Neuronal stem cell (in vitro differentiated cells): ENCODE data around the gene TMEM178A.

Experiments used
- DNase-seq: peaks from one replicate; pipeline ENCODE4 v3.0.0-alpha.2; 2013; ENCODE audit warnings: low spot score
- H2AFZ ChIP-seq: one replicate; pipeline ENCODE4 v1.6.1; 2013; ENCODE audit warnings: mild to moderate bottlenecking, low read length, inconsistent platforms
- H2AK5ac ChIP-seq: 2 replicates; pipeline ENCODE4 v1.6.1; 2013; ENCODE audit warnings: low read depth, mild to moderate bottlenecking, inconsistent platforms, low read length, moderate library complexity, mixed read lengths
- H2BK120ac ChIP-seq: 2 replicates; pipeline ENCODE4 v1.6.1; 2013; ENCODE audit warnings: low read depth, mild to moderate bottlenecking, inconsistent platforms, low read length, moderate library complexity, mixed read lengths
- H2BK12ac ChIP-seq: one replicate; pipeline ENCODE4 v1.6.1; 2013; ENCODE audit warnings: low read length, inconsistent platforms
- H2BK15ac ChIP-seq: 2 replicates; pipeline ENCODE4 v1.6.1; 2013; ENCODE audit warnings: mild to moderate bottlenecking, low read length, inconsistent platforms, mixed read lengths
- H2BK5ac ChIP-seq: one replicate; pipeline ENCODE4 v1.6.1; 2013; ENCODE audit warnings: inconsistent platforms, mild to moderate bottlenecking, low read length, moderate library complexity
- H3K14ac ChIP-seq: one replicate; pipeline ENCODE4 v1.6.1; 2013; ENCODE audit warnings: low read length, inconsistent platforms
- H3K18ac ChIP-seq: 2 replicates; pipeline ENCODE4 v1.6.1; 2013; ENCODE audit warnings: low read length, inconsistent platforms
- H3K23ac ChIP-seq: 2 replicates; pipeline ENCODE4 v1.6.1; 2013; ENCODE audit warnings: low read depth, mild to moderate bottlenecking, mixed read lengths, low read length, inconsistent platforms; ENCODE audit not compliant: poor library complexity
- H3K27ac ChIP-seq: replicated peaks from 3 replicates; pipeline ENCODE4 v1.5.1; 2013; ENCODE audit warnings: low read length, inconsistent platforms
- H3K27me3 ChIP-seq, 3 experiments: 2 replicates each; pipeline ENCODE4 v1.6.1; 2013; ENCODE audit warnings: low read length in 3 of 3, mild to moderate bottlenecking in 2 of 3, inconsistent platforms in 1 of 3, low read depth in 1 of 3, mixed read lengths in 1 of 3, moderate library complexity in 1 of 3; ENCODE audit not compliant: control insufficient read depth in 3 of 3, insufficient read depth in 3 of 3
- H3K36me3 ChIP-seq, 2 donors: replicated peaks in 1 of 2; 2 replicates each; pipeline ENCODE4 v1.6.1; 2013; ENCODE audit warnings: low read length in 2 of 2; ENCODE audit not compliant: control insufficient read depth in 2 of 2, insufficient read depth in 2 of 2
- H3K4ac ChIP-seq: 2 replicates; pipeline ENCODE4 v1.6.1; 2013; ENCODE audit warnings: inconsistent platforms, mild to moderate bottlenecking, low read length, moderate library complexity
- H3K4me1 ChIP-seq, 2 donors: 1 replicate in 1 of 2; 2 replicates in 1 of 2; pipeline ENCODE4 v1.6.1; 2013; ENCODE audit warnings: low read length in 2 of 2, low read depth in 1 of 2; ENCODE audit not compliant: control insufficient read depth in 2 of 2, insufficient read depth in 1 of 2
- H3K4me2 ChIP-seq: one replicate; pipeline ENCODE4 v1.6.1; 2013; ENCODE audit warnings: mild to moderate bottlenecking, low read length, inconsistent platforms; ENCODE audit not compliant: insufficient read depth, poor library complexity, severe bottlenecking
- H3K4me3 ChIP-seq, 2 donors: 2 replicates each; pipeline ENCODE4 v1.5.1; 2013; ENCODE audit warnings: low read length in 2 of 2, mild to moderate bottlenecking in 2 of 2, inconsistent platforms in 1 of 2, moderate library complexity in 1 of 2
- H3K79me1 ChIP-seq: one replicate; pipeline ENCODE4 v1.6.1; 2013; ENCODE audit warnings: low read depth, mild to moderate bottlenecking, inconsistent platforms, low read length, moderate library complexity
- H3K9ac ChIP-seq: one replicate; pipeline ENCODE4 v1.6.1; 2013; ENCODE audit warnings: mild to moderate bottlenecking, low read depth, low read length, inconsistent platforms; ENCODE audit not compliant: poor library complexity
- H3K9me3 ChIP-seq, 2 donors: replicated peaks in 1 of 2; 2 replicates each; pipeline versions ENCODE3 to v1.6.1; 2013; ENCODE audit warnings: low read length in 2 of 2, mild to moderate bottlenecking in 2 of 2, inconsistent platforms in 1 of 2, low read depth in 1 of 2, mixed read lengths in 1 of 2, moderate library complexity in 1 of 2; ENCODE audit not compliant: control insufficient read depth in 2 of 2, insufficient read depth in 1 of 2
- H4K8ac ChIP-seq: one replicate; pipeline ENCODE4 v1.6.1; 2013; ENCODE audit warnings: low read depth, mild to moderate bottlenecking, inconsistent platforms, low read length, moderate library complexity
- H4K91ac ChIP-seq: one replicate; pipeline ENCODE4 v1.6.1; 2013; ENCODE audit warnings: low read length, low read depth, mild to moderate bottlenecking, inconsistent platforms; ENCODE audit not compliant: poor library complexity
- WGBS, 2 donors: extraction: QIAGEN DNeasy Blood & Tissue Kit; methylation state at CpG; one replicate each; pipeline ENCODE4 v1.1.7; 2013; ENCODE audit warnings: missing lambda C conversion rate in 2 of 2, mixed read lengths in 1 of 2; ENCODE audit not compliant: insufficient read length in 2 of 2, insufficient replicate concordance in 1 of 2; ENCODE audit errors: extremely low coverage in 2 of 2; 5-methylcytosine and 5-hydroxymethylcytosine counted together

The TMEM178A gene

GRCh38 chr2:39689876-39690275, 24.2 kb downstream of the TMEM178A start:
- H3K14ac ChIP-seq: no peak overlapping the region
- no peaks in the 10 kb centered on the region for H3K27me3 ChIP-seq
- H3K9ac ChIP-seq: no peak overlapping the region
- H3K23ac ChIP-seq: no peak overlapping the region
- H2BK15ac ChIP-seq: no peak overlapping the region
- peaks cover 4 to 22% of the 10 kb centered on the region in 2 donors for H3K9me3 ChIP-seq
- no peak overlapping the region for H3K4ac ChIP-seq
- H3K36me3 ChIP-seq: peaks cover 0 to 4% of the 10 kb centered on the region in 2 donors
- H3K79me1 ChIP-seq: no peaks in the 10 kb centered on the region
- no peak overlapping the region for H3K27ac ChIP-seq
- H2BK120ac ChIP-seq: no peak overlapping the region
- no peak overlapping the region for H2BK5ac ChIP-seq
- no peak overlapping the region for H3K4me3 ChIP-seq
- no peak overlapping the region for H3K4me2 ChIP-seq
- DNase-seq: no peak
- H4K8ac ChIP-seq: no peak overlapping the region
- peaks cover 0 to 4% of the 10 kb centered on the region in 2 donors for H3K4me1 ChIP-seq
- no CpG with 5 or more reads among the region's 6 CpGs for WGBS, 2 donors
- no peak overlapping the region for H2AFZ ChIP-seq
- H2AK5ac ChIP-seq: no peak overlapping the region
- no peak overlapping the region for H3K18ac ChIP-seq
- H4K91ac ChIP-seq: no peak overlapping the region
- no peak overlapping the region for H2BK12ac ChIP-seq

- Histone ChIP-seq H4K8ac (no peak overlapping the region), H2BK120ac (no peak overlapping the region), H3K79me1 (no peaks in the 10 kb centered on the region), H3K4me3 (no peak overlapping the region), H3K4me2 (no peak overlapping the region), H3K23ac (no peak overlapping the region), H3K9ac (no peak overlapping the region), H3K4ac (no peak overlapping the region), H2BK15ac (no peak overlapping the region), H4K91ac (no peak overlapping the region), H3K9me3 (peaks cover 2 to 22% of the 10 kb centered on the region in 2 donors), H3K18ac (no peak overlapping the region), H3K27ac (no peak overlapping the region), H2AK5ac (no peak overlapping the region), H3K14ac (no peak overlapping the region), H2BK12ac (no peak overlapping the region), H2AFZ (no peak overlapping the region), H3K4me1 (peaks cover 10 to 19% of the 10 kb centered on the region in 2 donors), H2BK5ac (no peak overlapping the region), H3K36me3 (peaks cover 0 to 11% of the 10 kb centered on the region in 2 donors), H3K27me3 (no peaks in the 10 kb centered on the region)
- DNase-seq: no peak
- WGBS, 2 donors: no CpG with 5 or more reads among the region's 1 CpG
These were observed 27.5 kb downstream of the TMEM178A start for GRCh38 chr2:39693245-39693644.

DNA sequence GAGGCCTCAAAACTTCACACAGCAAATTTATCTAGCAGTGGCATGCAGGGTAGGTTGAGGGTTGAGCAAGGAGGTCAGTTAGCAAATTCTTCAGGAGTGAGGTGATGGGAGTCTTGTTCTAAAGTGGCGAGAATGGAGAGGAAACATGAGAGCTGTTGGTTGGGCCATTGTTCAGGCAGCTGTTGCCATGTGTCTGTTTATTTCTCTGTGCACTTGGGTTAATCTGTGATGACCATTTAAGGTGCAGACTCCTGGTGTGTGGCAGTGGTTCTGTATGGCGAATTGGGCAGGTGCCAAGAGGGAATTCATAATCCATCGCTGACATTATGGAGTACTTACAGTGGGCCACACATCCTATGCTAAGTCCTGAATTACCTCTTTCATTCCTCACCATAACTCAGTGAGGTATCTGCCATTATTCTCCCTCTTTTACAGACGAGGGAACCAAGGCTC, 30.4 kb downstream of the TMEM178A start:
- Histone ChIP-seq H3K4me3 (no peak overlapping the region), H2BK12ac (no peak overlapping the region), H3K4ac (no peak overlapping the region), H2AK5ac (no peak overlapping the region), H3K9me3 (peaks cover 0 to 33% of the 10 kb centered on the region in 2 donors), H3K14ac (no peak overlapping the region), H3K18ac (no peak overlapping the region), H2BK5ac (no peak overlapping the region), H3K4me2 (no peak overlapping the region), H4K8ac (no peak overlapping the region), H3K79me1 (no peaks in the 10 kb centered on the region), H3K23ac (no peak overlapping the region), H3K27me3 (no peaks in the 10 kb centered on the region), H3K9ac (no peak overlapping the region), H4K91ac (no peak overlapping the region), H2AFZ (no peak overlapping the region), H2BK15ac (no peak overlapping the region), H3K27ac (no peak overlapping the region), H3K36me3 (peaks cover 0 to 7% of the 10 kb centered on the region in 2 donors), H3K4me1 (peaks cover 10 to 19% of the 10 kb centered on the region in 2 donors), H2BK120ac (no peak overlapping the region)
- no CpG with 5 or more reads among the region's 4 CpGs for WGBS, 2 donors
- DNase-seq: peak; percentile 6

GRCh38 chr2:39696838-39697237, 31.1 kb downstream of the TMEM178A start:
- no peak overlapping the region for H2AK5ac ChIP-seq
- WGBS, 2 donors: no CpG with 5 or more reads among the region's 1 CpG
- H2BK5ac ChIP-seq: no peak overlapping the region
- H2BK120ac ChIP-seq: no peak overlapping the region
- H3K14ac ChIP-seq: no peak overlapping the region
- H3K9ac ChIP-seq: no peak overlapping the region
- peaks cover 0 to 7% of the 10 kb centered on the region in 2 donors for H3K36me3 ChIP-seq
- H2BK12ac ChIP-seq: no peak overlapping the region
- no peak overlapping the region for H3K23ac ChIP-seq
- peaks cover 10 to 19% of the 10 kb centered on the region in 2 donors for H3K4me1 ChIP-seq
- H3K4me2 ChIP-seq: no peak overlapping the region
- no peak overlapping the region for H4K8ac ChIP-seq
- peaks cover 0 to 35% of the 10 kb centered on the region in 2 donors for H3K9me3 ChIP-seq
- no peak for DNase-seq
- no peak overlapping the region for H3K4me3 ChIP-seq
- H3K79me1 ChIP-seq: no peaks in the 10 kb centered on the region
- no peaks in the 10 kb centered on the region for H3K27me3 ChIP-seq
- no peak overlapping the region for H2AFZ ChIP-seq
- no peak overlapping the region for H4K91ac ChIP-seq
- H2BK15ac ChIP-seq: no peak overlapping the region
- H3K4ac ChIP-seq: no peak overlapping the region
- H3K27ac ChIP-seq: no peak overlapping the region
- no peak overlapping the region for H3K18ac ChIP-seq
